Hematopoietic multipotent progenitor cell treated with erythropoietin and hydrocortisone succinate and interleukin-3 and kit ligand, for 8 days (in vitro differentiated cells): ENCODE measurements around the gene EDC3.
"Not testable (repeated sequence)": the region's sequence is repeated elsewhere in the genome, so short reads cannot be mapped to it uniquely, and the experiment has no call there.

ENCODE experiments used
- DNase-seq: peaks from one replicate; pipeline ENCODE4 v3.0.0-alpha.2; 2015

The EDC3 gene

DNA sequence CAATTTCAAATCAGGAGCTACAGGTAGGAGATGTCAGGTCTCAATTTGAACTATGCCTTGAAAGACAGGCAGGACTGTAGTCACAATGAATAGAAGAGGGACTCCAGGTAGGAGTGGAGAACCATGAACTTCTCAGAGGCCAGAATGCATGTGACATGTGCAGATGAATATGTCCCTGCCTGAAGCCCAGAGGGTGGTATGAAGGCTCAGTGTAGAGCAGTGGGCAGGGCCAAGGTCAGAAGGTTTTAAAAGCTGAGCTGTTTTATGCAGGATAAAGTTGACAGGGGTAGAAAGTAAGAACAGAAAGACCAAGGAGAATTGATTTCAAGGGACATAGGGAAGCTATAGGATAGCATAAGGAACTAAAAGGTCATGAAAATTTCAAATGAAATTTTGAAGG is 49.3 kb downstream of the EDC3 start:
- no peak for DNase-seq

- peak; percentile 16 for DNase-seq
Observed at GRCh38 chr15:74643665-74644204, 52.1 kb downstream of the EDC3 start.

DNA sequence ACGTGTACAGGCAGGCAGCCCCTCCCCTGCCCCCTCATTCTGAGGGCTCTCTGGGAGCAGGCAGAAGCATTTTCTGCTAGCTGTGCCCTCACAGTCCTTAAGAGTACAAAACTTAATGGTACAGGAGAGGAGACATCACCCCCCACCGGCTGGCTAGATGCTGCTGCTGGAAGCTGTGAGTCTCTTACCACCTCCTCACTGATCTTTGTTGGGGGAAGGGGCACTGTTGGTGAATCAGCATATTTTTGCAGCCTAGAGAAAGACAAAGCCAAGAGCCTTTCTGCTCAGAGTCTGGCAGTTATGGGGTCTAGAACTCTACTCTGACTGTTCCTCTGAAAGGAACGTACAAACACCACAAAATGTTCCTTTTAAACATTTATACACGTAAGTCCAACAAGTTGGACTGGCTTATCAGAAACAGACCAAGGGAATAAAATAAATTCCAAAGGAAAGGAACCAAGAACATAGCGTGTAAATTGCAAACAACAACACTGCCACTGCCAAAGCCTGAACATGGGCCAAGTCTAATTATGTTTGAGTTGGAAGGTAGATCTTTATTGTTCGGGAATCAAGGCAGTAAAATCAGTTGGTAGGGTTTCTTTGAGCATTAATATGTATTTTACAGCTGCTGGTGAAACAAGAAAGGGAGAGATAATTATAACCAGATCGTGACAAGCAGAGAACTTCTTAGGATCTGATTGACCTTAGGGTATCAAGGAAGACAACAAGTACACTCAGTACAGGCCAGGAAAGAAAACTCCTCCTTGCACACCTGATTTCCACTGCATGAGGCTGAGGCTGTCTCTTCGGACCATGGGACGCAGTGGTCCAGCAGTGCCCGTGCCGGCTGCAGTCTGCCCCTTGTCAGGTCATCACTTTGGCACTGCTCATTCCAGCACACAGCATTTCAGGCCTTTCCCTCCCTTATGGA is 52.8 kb downstream of the EDC3 start:
- peak; percentile 17 for DNase-seq

GRCh38 chr15:74642348-74642733 is 53.5 kb downstream of the EDC3 start:
- DNase-seq: no peak

GRCh38 chr15:74641151-74641550 is 54.7 kb downstream of the EDC3 start:
- DNase-seq: no peak

GRCh38 chr15:74636984-74637383 is 58.8 kb downstream of the EDC3 start:
- no peak for DNase-seq

DNA sequence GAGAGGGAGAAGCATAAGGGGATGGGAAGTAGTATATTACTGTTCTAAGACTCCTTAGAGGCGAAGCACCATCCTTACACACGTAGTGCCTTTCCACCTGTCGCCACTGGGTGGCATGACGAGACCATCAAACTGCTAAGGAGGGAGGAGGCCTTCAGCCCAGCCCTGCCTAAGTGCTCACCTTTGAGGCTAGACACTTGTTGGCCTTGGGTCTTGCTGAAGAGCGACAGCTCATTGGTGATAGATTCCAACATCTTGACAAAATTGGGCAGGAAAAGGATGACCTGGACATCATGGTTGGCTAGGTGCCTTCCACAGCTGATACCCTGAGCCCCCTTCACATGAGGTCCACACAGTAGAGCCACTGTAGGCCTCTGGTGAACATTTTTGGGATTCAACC is 60.6 kb downstream of the EDC3 start:
- peak; percentile 82 for DNase-seq

DNA sequence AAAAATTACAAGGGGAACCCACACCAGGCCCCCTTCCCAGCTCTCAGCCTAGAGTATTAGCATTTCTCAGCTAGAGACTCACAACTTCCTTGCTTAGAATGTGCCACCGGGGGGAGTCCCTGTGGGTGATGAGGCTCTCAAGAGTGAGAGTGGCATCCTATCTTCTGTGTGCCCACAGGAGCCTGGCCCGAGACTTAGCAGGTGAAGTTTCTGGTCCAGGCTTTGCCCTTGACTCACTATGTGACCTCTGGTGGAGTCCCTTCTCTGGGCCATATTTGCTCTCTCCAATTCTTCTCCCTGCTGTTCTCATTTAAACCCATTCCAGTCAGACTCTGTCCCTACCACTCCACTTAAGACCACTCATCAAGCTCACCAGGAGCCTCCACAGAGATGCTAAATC is 62.0 kb downstream of the EDC3 start:
- no peak for DNase-seq

GRCh38 chr15:74632601-74633000 is 63.2 kb downstream of the EDC3 start:
- DNase-seq: no peak

DNA sequence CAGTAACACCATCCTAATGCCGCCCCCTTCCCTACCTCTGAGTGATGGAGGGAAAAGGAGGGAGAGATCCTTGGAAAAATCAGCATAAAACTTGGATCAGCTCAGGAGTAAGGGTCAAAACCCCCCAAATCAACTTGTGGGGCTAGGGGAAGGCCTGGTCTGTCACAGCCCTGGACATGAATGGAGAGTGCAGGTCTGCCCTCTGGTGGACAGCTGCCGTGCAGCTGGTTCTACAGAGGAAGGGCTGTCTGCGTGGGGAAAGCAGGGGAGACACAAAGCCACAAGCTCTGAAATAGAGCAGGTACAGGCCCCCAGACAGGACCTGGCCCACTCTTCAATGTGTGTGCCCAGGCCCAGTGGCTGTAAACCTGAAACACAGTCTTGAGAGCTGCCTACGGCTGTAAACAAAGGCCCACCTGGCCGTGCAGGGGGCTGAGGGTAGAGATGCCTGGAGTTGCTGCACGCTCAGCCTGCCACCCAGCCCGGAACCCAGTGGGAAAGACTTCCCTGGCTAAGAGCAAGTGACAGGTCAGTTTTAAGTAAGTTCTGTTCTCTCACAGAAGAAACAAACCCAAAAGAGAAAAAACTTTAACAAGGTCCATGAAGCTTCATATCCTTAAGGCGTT is 63.8 kb downstream of the EDC3 start:
- peak; percentile 66 for DNase-seq

GRCh38 chr15:74631408-74631807 is 64.4 kb downstream of the EDC3 start:
- no peak for DNase-seq

DNA sequence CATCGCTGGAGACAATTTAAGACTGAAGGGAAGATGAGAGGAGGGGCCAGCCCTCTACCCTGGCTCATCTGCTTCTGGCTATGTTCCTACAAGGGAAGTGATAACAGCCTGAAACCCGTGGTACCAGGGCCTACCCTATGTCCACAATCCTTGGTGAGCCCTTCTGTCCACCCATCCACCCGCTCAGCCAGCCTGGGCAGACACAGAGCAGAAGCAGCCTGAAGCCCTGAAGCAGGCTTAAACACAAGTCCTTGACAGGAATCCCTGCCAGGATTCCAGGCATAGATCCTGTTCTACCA is 64.8 kb downstream of the EDC3 start:
- no peak for DNase-seq

DNA sequence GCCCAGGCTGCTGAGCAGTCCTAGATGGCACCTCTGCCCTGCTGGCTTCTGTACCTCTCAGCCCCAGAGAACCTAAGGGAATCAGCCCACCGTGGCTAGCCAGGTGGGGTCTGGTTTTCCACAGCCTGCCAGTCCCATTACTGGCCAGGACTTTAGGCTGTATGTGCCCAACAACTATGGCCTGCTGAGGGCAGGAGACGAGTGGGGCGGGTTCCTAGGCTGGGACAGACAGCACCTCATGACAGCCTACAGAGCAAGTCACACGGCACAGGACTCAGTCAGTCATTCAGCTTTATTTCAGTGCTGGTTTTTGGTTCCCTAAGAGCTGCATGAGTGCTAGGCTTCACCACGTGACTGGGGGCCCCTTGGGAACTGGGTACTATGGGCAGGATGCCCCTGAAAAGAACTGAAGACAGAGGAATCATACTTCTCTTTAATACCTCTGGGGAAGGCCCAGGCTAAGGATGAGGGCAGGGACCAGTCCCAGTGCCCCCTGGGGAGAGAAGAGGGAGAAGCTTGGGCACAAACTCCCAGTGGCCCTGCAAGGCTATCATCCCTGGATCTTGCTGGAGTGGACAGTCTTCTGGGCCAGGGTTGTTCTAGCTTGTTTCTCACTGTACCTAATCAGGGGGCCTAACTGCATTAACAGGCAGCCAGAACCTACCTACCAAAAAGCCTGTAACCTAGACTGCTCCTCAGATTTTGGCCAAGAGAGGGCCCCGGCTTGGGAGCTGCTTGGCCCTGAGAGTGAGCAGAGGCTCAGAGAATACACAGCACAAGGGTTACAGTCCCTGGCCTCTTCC is 65.3 kb downstream of the EDC3 start:
- no peak for DNase-seq

GRCh38 chr15:74629696-74630095 is 66.1 kb downstream of the EDC3 start:
- DNase-seq: not testable (repeated sequence)

DNA sequence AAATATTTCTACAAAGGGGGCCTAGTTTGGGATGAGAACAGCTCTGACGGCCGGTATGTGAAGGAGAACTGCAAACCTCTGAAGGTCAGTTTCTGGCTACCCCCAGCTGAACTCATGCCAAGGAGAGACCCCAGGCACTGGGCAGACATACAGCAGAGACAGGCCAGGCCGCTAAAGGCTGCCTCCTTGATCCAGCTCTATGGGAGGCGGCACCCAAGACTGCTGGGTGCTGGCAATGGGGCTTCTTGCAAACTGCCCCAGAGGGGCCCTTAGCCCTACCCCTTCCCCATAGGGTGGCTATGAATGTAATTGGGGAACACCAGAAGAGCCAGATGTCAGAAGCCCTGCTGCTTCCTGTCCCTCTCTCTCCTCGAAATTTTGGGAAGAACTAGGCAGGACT is 66.9 kb downstream of the EDC3 start:
- DNase-seq: no peak

DNA sequence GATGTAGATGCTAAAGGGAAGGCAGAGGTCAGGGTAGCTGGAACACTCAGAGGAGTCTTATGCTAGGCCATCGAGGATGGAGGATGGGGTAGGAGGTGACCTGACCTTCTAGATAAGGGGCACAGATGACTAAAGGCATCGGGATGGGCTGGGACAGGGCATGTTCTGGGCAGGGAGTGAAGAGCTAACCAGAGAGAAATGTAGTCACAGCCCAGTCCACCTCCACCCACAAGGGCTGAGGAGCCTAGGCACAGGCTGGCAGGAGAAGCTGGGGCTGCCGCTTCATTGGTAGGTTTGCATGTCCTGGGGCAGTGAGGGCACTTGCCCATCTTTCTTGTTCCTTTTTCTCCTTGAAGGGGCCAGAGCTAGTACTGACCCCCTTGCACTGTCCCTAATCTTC is 67.6 kb downstream of the EDC3 start:
- no peak for DNase-seq

- no peak for DNase-seq
Observed at GRCh38 chr15:74627766-74628165, 68.1 kb downstream of the EDC3 start.

DNA sequence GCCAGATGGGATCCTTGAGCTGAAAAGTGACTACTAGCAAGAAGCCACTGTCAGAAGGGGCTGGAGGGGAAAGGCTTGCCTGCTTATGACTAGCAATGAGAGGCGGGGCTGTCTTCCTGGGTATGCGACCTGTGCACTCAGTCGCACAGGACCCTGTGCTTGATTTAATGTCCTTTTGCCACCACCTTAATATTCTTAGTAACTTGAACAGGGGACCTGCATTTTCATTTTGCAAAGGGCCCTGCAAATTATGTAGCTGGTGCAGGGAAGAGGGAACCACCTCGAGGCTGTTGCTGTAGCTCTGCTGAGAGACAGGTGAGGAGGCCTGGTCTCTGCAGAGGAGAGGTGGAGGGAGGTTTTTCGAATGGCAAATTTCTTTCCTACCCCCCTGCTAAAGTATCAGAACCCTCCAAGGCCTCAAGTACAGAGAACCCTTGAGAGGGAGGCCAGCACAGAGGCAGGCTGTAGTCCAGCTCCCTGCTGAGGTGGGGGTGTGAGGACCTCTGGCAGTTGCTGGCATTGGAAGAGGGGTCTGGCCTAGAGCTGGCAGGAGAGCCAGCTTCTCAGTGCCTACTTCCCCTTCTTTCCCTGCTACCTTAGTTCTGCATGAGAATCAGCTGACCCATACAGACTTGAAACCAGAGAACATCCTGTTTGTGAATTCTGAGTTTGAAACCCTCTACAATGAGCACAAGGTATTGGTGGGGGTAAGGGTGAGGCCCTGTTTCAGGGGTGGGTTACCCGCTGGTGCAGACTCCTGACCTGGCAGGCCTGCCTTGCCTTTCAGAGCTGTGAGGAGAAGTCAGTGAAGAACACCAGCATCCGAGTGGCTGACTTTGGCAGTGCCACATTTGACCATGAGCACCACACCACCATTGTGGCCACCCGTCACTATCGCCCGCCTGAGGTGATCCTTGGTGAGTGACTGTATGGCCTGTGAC is 68.8 kb downstream of the EDC3 start:
- DNase-seq: no peak

GRCh38 chr15:74626336-74626735 is 69.5 kb downstream of the EDC3 start:
- DNase-seq: no peak

- DNase-seq: no peak
Observed at GRCh38 chr15:74625693-74626092, 70.1 kb downstream of the EDC3 start.

GRCh38 chr15:74624020-74624602 is 71.7 kb downstream of the EDC3 start:
- DNase-seq: no peak

DNA sequence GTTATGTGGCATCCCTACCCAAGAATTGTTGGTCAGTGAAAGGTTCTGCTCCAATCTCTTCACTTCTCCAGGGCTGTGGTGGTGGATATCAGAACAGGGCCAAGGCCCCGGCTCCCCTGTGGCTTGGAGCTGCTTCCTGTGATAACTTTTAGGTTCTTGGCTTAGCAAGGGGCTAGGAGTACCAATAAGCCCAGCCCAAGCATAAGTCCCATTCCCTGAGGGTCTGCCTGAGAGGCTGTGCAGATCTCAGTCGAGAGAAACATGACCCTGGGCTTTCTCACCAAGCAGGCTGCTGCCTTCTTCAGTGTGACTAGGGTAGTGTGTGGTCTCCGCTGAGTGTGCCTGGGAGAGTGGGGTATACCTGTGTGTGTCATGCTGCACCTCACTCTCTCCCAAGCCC is 73.1 kb downstream of the EDC3 start:
- no peak for DNase-seq
